ENCODE results near the gene FJX1. TPM values are rescaled to one million over a fixed set of nuclear protein-coding genes. Genes with fewer than 3 reads are reported as not detected.
A peak's percentile ranks its signal among the peaks of the same experiment; 100 is the strongest.

FJX1 gene
- total RNA-seq, 2 experiments from 2014 or later = 0.63 TPM; not detected in 1

DNA sequence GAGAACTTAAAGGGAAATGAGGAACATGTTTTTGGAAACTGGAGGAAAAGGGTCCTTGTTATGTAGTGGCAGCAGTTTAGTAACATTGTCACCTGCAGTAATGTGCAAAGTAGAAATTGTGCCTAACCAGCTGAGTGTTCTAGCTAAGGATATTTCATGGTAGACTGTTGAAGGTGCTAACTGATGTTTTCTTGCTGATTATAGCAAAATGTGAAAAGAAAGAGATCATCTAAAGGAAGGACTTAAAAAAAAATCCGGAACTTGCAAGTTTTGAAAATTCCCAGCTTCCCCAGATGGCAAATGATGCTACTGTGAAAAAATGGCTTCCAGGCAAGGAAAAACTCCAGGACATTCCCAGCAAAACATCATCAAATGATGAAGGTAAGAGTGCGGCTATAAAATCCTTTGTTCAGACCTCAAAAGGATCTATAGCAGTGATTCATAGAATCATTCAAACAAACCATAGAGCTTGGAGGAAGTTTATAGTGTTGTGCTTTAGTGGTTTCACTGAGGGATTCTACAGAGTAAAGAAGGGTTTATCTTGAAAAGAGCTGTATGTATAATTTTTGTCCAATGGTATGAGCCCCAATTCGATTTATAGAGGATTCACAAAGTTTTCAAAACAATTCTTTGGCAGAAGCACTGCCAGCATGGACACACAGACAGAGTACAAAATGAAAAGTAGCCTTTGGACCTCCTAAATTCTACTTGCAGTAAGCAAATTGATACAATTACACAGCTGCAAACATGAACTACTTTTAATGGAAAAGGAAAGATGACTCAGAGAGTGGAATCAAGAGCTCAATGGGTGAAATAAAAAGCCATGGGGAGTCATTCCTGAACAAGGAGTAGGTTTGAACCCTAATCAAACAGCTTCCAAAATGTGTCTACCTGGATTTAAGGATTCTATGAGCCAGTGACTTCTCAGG lies 40.0 kb downstream of the FJX1 start:
- no peak for DNase-seq (ENCODE audit: low spot score)
- intact Hi-C loops (cut with micrococcal nuclease; ENCODE audit: unreplicated experiment) = no loop called here
- no peaks in the 10 kb centered on the region for H3K9me3 ChIP-seq (ENCODE audit: low read length)
- no peak overlapping the region for H3K27ac ChIP-seq (ENCODE audit: low read depth, low read length, poor library complexity, severe bottlenecking)
- no peaks in the 10 kb centered on the region for H3K79me2 ChIP-seq (ENCODE audit: insufficient read depth, low read depth, low read length)
- ChIA-PET POLR2A (interaction anchor here (1.2 kb wide), 1 partner anchor 13 kb away, joined by 4 read pairs; no protein-coding TSS in a partner anchor), CTCF (ENCODE audit: unreplicated experiment) (no interaction called here)
- no peak overlapping the region for H2AFZ ChIP-seq (ENCODE audit: low read length)
- H3K4me1 ChIP-seq (ENCODE audit: insufficient read depth, low read length, poor library complexity, severe bottlenecking) = peaks cover 15% of the 10 kb centered on the region
- no peak for TF ChIP-seq EZH2phosphoT487 (IDR thresholded peaks at IDR 0.05; ENCODE audit: borderline replicate concordance, low read depth, low read length)
- TF ChIP-seq, protein P1, sequence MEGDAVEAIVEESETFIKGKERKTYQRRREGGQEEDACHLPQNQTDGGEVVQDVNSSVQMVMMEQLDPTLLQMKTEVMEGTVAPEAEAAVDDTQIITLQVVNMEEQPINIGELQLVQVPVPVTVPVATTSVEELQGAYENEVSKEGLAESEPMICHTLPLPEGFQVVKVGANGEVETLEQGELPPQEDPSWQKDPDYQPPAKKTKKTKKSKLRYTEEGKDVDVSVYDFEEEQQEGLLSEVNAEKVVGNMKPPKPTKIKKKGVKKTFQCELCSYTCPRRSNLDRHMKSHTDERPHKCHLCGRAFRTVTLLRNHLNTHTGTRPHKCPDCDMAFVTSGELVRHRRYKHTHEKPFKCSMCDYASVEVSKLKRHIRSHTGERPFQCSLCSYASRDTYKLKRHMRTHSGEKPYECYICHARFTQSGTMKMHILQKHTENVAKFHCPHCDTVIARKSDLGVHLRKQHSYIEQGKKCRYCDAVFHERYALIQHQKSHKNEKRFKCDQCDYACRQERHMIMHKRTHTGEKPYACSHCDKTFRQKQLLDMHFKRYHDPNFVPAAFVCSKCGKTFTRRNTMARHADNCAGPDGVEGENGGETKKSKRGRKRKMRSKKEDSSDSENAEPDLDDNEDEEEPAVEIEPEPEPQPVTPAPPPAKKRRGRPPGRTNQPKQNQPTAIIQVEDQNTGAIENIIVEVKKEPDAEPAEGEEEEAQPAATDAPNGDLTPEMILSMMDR (conservative IDR thresholded peaks at IDR 0.05; ENCODE audit: low read length) = no peak
- no peaks in the 10 kb centered on the region for H3K36me3 ChIP-seq (ENCODE audit: insufficient read depth, low read length)
- no peak overlapping the region for H3K4me2 ChIP-seq (ENCODE audit: low read length)
- H4K20me1 ChIP-seq (ENCODE audit: insufficient read depth, low read length) = no peaks in the 10 kb centered on the region
- no peaks in the 10 kb centered on the region for H3K9me2 ChIP-seq (ENCODE audit: insufficient read depth, low read length)
- no peak overlapping the region for H3K4me3 ChIP-seq (ENCODE audit: low read depth, low read length, poor library complexity, severe bottlenecking)
- BruUV-seq (replicated peaks) = no TSS peak

DNA sequence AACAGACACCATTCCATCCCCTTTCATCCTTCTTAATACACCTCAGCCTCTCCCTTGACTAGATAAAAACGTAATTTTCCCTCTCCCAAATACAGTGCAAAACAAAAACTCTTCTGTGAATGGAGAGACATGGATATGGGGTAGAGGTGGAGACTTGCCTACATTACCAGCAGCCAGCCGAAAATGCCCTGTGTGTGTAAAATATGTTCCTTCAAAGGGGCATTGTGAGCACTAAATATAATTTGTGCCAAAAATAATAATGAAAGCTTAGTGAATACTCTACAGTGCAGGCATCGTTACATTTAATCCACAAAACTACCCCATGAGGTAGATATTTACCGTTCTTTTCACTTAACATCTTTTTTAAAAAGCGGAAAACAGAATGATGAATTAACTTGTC lies 43.3 kb downstream of the FJX1 start:
- CTCF ChIA-PET (ENCODE audit: unreplicated experiment) = no interaction called here
- H2AFZ ChIP-seq (ENCODE audit: low read length) = peak overlapping the region; percentile 79; the same call in 1 of the 2 replicates
- H3K9me2 ChIP-seq (ENCODE audit: insufficient read depth, low read length) = no peaks in the 10 kb centered on the region
- intact Hi-C loops (cut with micrococcal nuclease; ENCODE audit: unreplicated experiment) = no loop called here
- TF ChIP-seq, protein P1 (conservative IDR thresholded peaks at IDR 0.05; ENCODE audit: low read length) = no peak
- no peak for TF ChIP-seq EZH2phosphoT487 (IDR thresholded peaks at IDR 0.05; ENCODE audit: borderline replicate concordance, low read depth, low read length)
- H3K4me2 ChIP-seq (ENCODE audit: low read length) = no peak overlapping the region
- no TSS peak for BruUV-seq (replicated peaks)
- H4K20me1 ChIP-seq (ENCODE audit: insufficient read depth, low read length) = no peaks in the 10 kb centered on the region
- H3K79me2 ChIP-seq (ENCODE audit: insufficient read depth, low read depth, low read length) = no peaks in the 10 kb centered on the region
- POLR2A ChIA-PET = no interaction called here
- DNase-seq (ENCODE audit: low spot score) = no peak
- H3K4me1 ChIP-seq (ENCODE audit: insufficient read depth, low read length, poor library complexity, severe bottlenecking) = peaks cover 6% of the 10 kb centered on the region
- H3K4me3 ChIP-seq (ENCODE audit: low read depth, low read length, poor library complexity, severe bottlenecking) = no peak overlapping the region
- H3K36me3 ChIP-seq (ENCODE audit: insufficient read depth, low read length) = no peaks in the 10 kb centered on the region; the same call in 1 of the 2 replicates
- H3K9me3 ChIP-seq (ENCODE audit: low read length) = peaks cover 14% of the 10 kb centered on the region; the same call in 1 of the 2 replicates
- H3K27ac ChIP-seq (ENCODE audit: low read depth, low read length, poor library complexity, severe bottlenecking) = no peak overlapping the region

All from OCI-LY7 (cell line).